ENCODE results near the gene CCDC57. TPM values are rescaled to one million over a fixed set of nuclear protein-coding genes. Genes with fewer than 3 reads are reported as not detected.

The CCDC57 gene
- total RNA-seq, 2 experiments from 2014 or later = 129 to 135 TPM

GRCh38 chr17:82077617-82078358 is 134.9 kb downstream of the CCDC57 start:
- TF ChIP-seq CTCF (IDR thresholded peaks at IDR 0.05) = no peak
- Mint-ChIP-seq H3K27me3 (no peaks in the 10 kb centered on the region), H3K4me3 (peak overlapping the region; percentile 45), H3K27ac (no peak overlapping the region), H3K4me1 (ENCODE audit: low read depth) (no peaks in the 10 kb centered on the region), H3K36me3 (ENCODE audit: low read depth) (peaks cover 15% of the 10 kb centered on the region), H3K9me3 (no peaks in the 10 kb centered on the region)
- Histone ChIP-seq H3K27ac (ENCODE audit: low read depth in 1 of 2, low read length in 2 of 2) (no peak overlapping the region), H3K9me3 (ENCODE audit: control insufficient read depth in 1 of 2, insufficient read depth in 1 of 2, low read length in 2 of 2) (no peaks in the 10 kb centered on the region), H3K4me3 (ENCODE audit: low read length) (no peak overlapping the region), H3K4me1 (ENCODE audit: insufficient read depth, low read length) (no peaks in the 10 kb centered on the region), H3K27me3 (ENCODE audit: control insufficient read depth in 1 of 2, insufficient read depth in 2 of 2, low read length in 2 of 2) (no peaks in the 10 kb centered on the region), H3K36me3 (ENCODE audit: insufficient read depth, low read length) (peaks cover 32% of the 10 kb centered on the region)
- ChIA-PET POLR2A (no interaction called here), CTCF (no interaction called here)
- DNase-seq (peak in 1 of 14 experiments; percentile 7), ATAC-seq (ENCODE audit: poor library complexity) (peak; percentile 6)
- intact Hi-C loops (cut with DNase I, micrococcal nuclease) = no loop called here

GRCh38 chr17:82076785-82077591 is 135.7 kb downstream of the CCDC57 start:
- ATAC-seq (ENCODE audit: poor library complexity) = no peak
- Mint-ChIP-seq H3K36me3 (ENCODE audit: low read depth) (peaks cover 15% of the 10 kb centered on the region), H3K27me3 (no peaks in the 10 kb centered on the region), H3K4me3 (no peak overlapping the region), H3K27ac (peak overlapping the region; percentile 42), H3K4me1 (ENCODE audit: low read depth) (no peaks in the 10 kb centered on the region), H3K9me3 (no peaks in the 10 kb centered on the region)
- H3K9me3 ChIP-seq (ENCODE audit: control insufficient read depth in 1 of 2, insufficient read depth in 1 of 2, low read length in 2 of 2) = no peaks in the 10 kb centered on the region
- DNase-seq = peak in 1 of 14 experiments; percentile 0
- H3K27ac ChIP-seq (ENCODE audit: low read depth in 1 of 2, low read length in 2 of 2) = no peak overlapping the region
- H3K27me3 ChIP-seq (ENCODE audit: control insufficient read depth in 1 of 2, insufficient read depth in 2 of 2, low read length in 2 of 2) = no peaks in the 10 kb centered on the region
- peaks cover 24% of the 10 kb centered on the region for H3K36me3 ChIP-seq (ENCODE audit: insufficient read depth, low read length)
- TF ChIP-seq CTCF (IDR thresholded peaks at IDR 0.05) = no peak
- ChIA-PET CTCF (no interaction called here), POLR2A (no interaction called here)
- H3K4me1 ChIP-seq (ENCODE audit: insufficient read depth, low read length) = no peaks in the 10 kb centered on the region
- intact Hi-C loops (cut with DNase I, micrococcal nuclease) = no loop called here
- no peak overlapping the region for H3K4me3 ChIP-seq (ENCODE audit: low read length)

- intact Hi-C loops (cut with DNase I, micrococcal nuclease) = no loop called here
- H3K4me3 ChIP-seq (ENCODE audit: low read length) = no peak overlapping the region
- peaks cover 19% of the 10 kb centered on the region for H3K36me3 ChIP-seq (ENCODE audit: insufficient read depth, low read length)
- Mint-ChIP-seq H3K27ac (peak overlapping the region; percentile 42), H3K9me3 (no peaks in the 10 kb centered on the region), H3K4me1 (ENCODE audit: low read depth) (no peaks in the 10 kb centered on the region), H3K36me3 (ENCODE audit: low read depth) (peaks cover 15% of the 10 kb centered on the region), H3K4me3 (no peak overlapping the region), H3K27me3 (no peaks in the 10 kb centered on the region)
- H3K4me1 ChIP-seq (ENCODE audit: insufficient read depth, low read length) = no peaks in the 10 kb centered on the region
- H3K27ac ChIP-seq (ENCODE audit: low read depth in 1 of 2, low read length in 2 of 2) = no peak overlapping the region
- no peak for ATAC-seq (ENCODE audit: poor library complexity)
- peak in 1 of 14 experiments; percentile 1 for DNase-seq
- POLR2A ChIA-PET = no interaction called here
- no peaks in the 10 kb centered on the region for H3K9me3 ChIP-seq (ENCODE audit: control insufficient read depth in 1 of 2, insufficient read depth in 1 of 2, low read length in 2 of 2)
- no peaks in the 10 kb centered on the region for H3K27me3 ChIP-seq (ENCODE audit: control insufficient read depth in 1 of 2, insufficient read depth in 2 of 2, low read length in 2 of 2)
- CTCF ChIA-PET = interaction anchor here (0.8 kb wide), 1 partner anchor 46 kb away, joined by 3 read pairs; no protein-coding TSS in a partner anchor
- no peak for TF ChIP-seq CTCF (IDR thresholded peaks at IDR 0.05)
Measured at GRCh38 chr17:82076018-82076784, 136.4 kb downstream of the CCDC57 start.

Measured in CD4-positive, alpha-beta T cell (primary cell).